Measurements from ENCODE around the gene ERG28. TPM values are rescaled to one million over a fixed set of nuclear protein-coding genes. Genes with fewer than 3 reads are reported as not detected.

ERG28 gene
- total and polyA plus RNA-seq, 2 of the 13 experiments (the other 11 are each of a cell fraction or from before 2014, with no cell fraction given) = 27.3 to 32.3 TPM

GRCh38 chr14:75648066-75648838 is 12.4 kb downstream of the ERG28 start (continued):
- TF ChIP-seq RCOR2 (CRISPR knock-in tag; IDR thresholded peaks at IDR 0.05) = peak; percentile 99
- TF ChIP-seq, protein P1, sequence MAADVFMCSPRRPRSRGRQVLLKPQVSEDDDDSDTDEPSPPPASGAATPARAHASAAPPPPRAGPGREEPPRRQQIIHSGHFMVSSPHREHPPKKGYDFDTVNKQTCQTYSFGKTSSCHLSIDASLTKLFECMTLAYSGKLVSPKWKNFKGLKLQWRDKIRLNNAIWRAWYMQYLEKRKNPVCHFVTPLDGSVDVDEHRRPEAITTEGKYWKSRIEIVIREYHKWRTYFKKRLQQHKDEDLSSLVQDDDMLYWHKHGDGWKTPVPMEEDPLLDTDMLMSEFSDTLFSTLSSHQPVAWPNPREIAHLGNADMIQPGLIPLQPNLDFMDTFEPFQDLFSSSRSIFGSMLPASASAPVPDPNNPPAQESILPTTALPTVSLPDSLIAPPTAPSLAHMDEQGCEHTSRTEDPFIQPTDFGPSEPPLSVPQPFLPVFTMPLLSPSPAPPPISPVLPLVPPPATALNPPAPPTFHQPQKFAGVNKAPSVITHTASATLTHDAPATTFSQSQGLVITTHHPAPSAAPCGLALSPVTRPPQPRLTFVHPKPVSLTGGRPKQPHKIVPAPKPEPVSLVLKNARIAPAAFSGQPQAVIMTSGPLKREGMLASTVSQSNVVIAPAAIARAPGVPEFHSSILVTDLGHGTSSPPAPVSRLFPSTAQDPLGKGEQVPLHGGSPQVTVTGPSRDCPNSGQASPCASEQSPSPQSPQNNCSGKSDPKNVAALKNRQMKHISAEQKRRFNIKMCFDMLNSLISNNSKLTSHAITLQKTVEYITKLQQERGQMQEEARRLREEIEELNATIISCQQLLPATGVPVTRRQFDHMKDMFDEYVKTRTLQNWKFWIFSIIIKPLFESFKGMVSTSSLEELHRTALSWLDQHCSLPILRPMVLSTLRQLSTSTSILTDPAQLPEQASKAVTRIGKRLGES (CRISPR knock-in tag; IDR thresholded peaks at IDR 0.05; ENCODE audit: borderline replicate concordance) = no peak
- TF ChIP-seq RFXAP (CRISPR knock-in tag; IDR thresholded peaks at IDR 0.05; ENCODE audit: borderline replicate concordance) = peak; percentile 81; the same call in 1 of the 2 replicates
- peak; percentile 91; the same call in 1 of the 2 replicates for TF ChIP-seq REPIN1 (CRISPR knock-in tag; IDR thresholded peaks at IDR 0.05; ENCODE audit: borderline replicate concordance, low read depth)
- peak; percentile 26; the same call in 1 of the 2 replicates for TF ChIP-seq ZNF724P (CRISPR knock-in tag; IDR thresholded peaks at IDR 0.05; ENCODE audit: borderline replicate concordance)
- TF ChIP-seq, protein P2, sequence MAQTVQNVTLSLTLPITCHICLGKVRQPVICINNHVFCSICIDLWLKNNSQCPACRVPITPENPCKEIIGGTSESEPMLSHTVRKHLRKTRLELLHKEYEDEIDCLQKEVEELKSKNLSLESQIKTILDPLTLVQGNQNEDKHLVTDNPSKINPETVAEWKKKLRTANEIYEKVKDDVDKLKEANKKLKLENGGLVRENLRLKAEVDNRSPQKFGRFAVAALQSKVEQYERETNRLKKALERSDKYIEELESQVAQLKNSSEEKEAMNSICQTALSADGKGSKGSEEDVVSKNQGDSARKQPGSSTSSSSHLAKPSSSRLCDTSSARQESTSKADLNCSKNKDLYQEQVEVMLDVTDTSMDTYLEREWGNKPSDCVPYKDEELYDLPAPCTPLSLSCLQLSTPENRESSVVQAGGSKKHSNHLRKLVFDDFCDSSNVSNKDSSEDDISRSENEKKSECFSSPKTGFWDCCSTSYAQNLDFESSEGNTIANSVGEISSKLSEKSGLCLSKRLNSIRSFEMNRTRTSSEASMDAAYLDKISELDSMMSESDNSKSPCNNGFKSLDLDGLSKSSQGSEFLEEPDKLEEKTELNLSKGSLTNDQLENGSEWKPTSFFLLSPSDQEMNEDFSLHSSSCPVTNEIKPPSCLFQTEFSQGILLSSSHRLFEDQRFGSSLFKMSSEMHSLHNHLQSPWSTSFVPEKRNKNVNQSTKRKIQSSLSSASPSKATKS (CRISPR knock-in tag; IDR thresholded peaks at IDR 0.05) = 0 out of 2 replicates have a peak, but pooled peaks have one; percentile 38
- TF ChIP-seq FOXK1 (CRISPR knock-in tag; IDR thresholded peaks at IDR 0.05; ENCODE audit: borderline replicate concordance, low read depth) = peak; percentile 94; the same call in 1 of the 2 replicates
- TF ChIP-seq KLF15 (CRISPR knock-in tag; IDR thresholded peaks at IDR 0.05; ENCODE audit: borderline replicate concordance) = no peak
- TF ChIP-seq NR1H2 (CRISPR knock-in tag; IDR thresholded peaks at IDR 0.05; ENCODE audit: borderline replicate concordance, low read depth) = no peak
- TF ChIP-seq, protein P3, sequence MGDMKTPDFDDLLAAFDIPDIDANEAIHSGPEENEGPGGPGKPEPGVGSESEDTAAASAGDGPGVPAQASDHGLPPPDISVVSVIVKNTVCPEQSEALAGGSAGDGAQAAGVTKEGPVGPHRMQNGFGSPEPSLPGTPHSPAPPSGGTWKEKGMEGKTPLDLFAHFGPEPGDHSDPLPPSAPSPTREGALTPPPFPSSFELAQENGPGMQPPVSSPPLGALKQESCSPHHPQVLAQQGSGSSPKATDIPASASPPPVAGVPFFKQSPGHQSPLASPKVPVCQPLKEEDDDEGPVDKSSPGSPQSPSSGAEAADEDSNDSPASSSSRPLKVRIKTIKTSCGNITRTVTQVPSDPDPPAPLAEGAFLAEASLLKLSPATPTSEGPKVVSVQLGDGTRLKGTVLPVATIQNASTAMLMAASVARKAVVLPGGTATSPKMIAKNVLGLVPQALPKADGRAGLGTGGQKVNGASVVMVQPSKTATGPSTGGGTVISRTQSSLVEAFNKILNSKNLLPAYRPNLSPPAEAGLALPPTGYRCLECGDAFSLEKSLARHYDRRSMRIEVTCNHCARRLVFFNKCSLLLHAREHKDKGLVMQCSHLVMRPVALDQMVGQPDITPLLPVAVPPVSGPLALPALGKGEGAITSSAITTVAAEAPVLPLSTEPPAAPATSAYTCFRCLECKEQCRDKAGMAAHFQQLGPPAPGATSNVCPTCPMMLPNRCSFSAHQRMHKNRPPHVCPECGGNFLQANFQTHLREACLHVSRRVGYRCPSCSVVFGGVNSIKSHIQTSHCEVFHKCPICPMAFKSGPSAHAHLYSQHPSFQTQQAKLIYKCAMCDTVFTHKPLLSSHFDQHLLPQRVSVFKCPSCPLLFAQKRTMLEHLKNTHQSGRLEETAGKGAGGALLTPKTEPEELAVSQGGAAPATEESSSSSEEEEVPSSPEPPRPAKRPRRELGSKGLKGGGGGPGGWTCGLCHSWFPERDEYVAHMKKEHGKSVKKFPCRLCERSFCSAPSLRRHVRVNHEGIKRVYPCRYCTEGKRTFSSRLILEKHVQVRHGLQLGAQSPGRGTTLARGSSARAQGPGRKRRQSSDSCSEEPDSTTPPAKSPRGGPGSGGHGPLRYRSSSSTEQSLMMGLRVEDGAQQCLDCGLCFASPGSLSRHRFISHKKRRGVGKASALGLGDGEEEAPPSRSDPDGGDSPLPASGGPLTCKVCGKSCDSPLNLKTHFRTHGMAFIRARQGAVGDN (CRISPR knock-in tag; IDR thresholded peaks at IDR 0.05) = peak; percentile 59; the same call in 1 of the 2 replicates
- no peak for TF ChIP-seq ZNF34 (CRISPR knock-in tag; IDR thresholded peaks at IDR 0.05; ENCODE audit: borderline replicate concordance)
- peak; percentile 92 for TF ChIP-seq CBFB (CRISPR knock-in tag; IDR thresholded peaks at IDR 0.05)
- peak; percentile 58; the same call in 1 of the 2 replicates for TF ChIP-seq HIVEP1 (CRISPR knock-in tag; IDR thresholded peaks at IDR 0.05)
- no peak for TF ChIP-seq ZKSCAN1 (IDR thresholded peaks at IDR 0.05; ENCODE audit: low read length)
- TF ChIP-seq, protein P4, sequence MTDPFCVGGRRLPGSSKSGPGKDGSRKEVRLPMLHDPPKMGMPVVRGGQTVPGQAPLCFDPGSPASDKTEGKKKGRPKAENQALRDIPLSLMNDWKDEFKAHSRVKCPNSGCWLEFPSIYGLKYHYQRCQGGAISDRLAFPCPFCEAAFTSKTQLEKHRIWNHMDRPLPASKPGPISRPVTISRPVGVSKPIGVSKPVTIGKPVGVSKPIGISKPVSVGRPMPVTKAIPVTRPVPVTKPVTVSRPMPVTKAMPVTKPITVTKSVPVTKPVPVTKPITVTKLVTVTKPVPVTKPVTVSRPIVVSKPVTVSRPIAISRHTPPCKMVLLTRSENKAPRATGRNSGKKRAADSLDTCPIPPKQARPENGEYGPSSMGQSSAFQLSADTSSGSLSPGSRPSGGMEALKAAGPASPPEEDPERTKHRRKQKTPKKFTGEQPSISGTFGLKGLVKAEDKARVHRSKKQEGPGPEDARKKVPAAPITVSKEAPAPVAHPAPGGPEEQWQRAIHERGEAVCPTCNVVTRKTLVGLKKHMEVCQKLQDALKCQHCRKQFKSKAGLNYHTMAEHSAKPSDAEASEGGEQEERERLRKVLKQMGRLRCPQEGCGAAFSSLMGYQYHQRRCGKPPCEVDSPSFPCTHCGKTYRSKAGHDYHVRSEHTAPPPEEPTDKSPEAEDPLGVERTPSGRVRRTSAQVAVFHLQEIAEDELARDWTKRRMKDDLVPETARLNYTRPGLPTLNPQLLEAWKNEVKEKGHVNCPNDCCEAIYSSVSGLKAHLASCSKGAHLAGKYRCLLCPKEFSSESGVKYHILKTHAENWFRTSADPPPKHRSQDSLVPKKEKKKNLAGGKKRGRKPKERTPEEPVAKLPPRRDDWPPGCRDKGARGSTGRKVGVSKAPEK (CRISPR knock-in tag; IDR thresholded peaks at IDR 0.05; ENCODE audit: borderline replicate concordance) = no peak
- no peak for TF ChIP-seq ZNF468 (CRISPR knock-in tag; IDR thresholded peaks at IDR 0.05)

Measured in HepG2 (cell line).